HepG2 (cell line): ENCODE measurements around the gene ENKUR. TPM values are rescaled to one million over a fixed set of nuclear protein-coding genes. Genes with fewer than 3 reads are reported as not detected.

Experiments
- AHR ChIP-seq: IDR thresholded peaks from 2 replicates; pipeline ENCODE4 v1.6.1; 2018; ENCODE audit warnings: missing genetic modification reagents, missing compliant biosample characterization
- ARNTL ChIP-seq: sonication (generic); formaldehyde crosslinking; IDR thresholded peaks from 2 replicates; pipeline ENCODE4 v1.4.0; 2020; ENCODE audit warnings: mild to moderate bottlenecking, missing genetic modification reagents
- CBX1 ChIP-seq: IDR thresholded peaks from one replicate; pipeline ENCODE4 v1.6.1; 2016; ENCODE audit warnings: antibody characterized with exemption, low read depth
- FOXK1 ChIP-seq: sonication (generic); formaldehyde crosslinking; IDR thresholded peaks from 2 replicates; pipeline ENCODE4 v1.4.0; 2020; ENCODE audit warnings: low read depth, missing genetic modification reagents, borderline replicate concordance
- GRHL1 ChIP-seq: sonication (generic); formaldehyde crosslinking; conservative IDR thresholded peaks from 2 replicates; pipeline ENCODE4 v1.8.0; 2022; ENCODE audit warnings: missing genetic modification reagents
- IRF2 ChIP-seq: IDR thresholded peaks from 2 replicates; pipeline ENCODE4 v1.6.1; 2018; ENCODE audit warnings: missing genetic modification reagents, missing compliant biosample characterization
- IRX3 ChIP-seq: sonication (generic); formaldehyde crosslinking; IDR thresholded peaks from 2 replicates; pipeline ENCODE4 v1.8.1; 2023; ENCODE audit warnings: mild to moderate bottlenecking, low read depth, missing genetic modification reagents, borderline replicate concordance
- NR2C2 ChIP-seq: sonication (generic); formaldehyde crosslinking; IDR thresholded peaks from 2 replicates; pipeline ENCODE4 v1.4.0; 2020; ENCODE audit warnings: missing genetic modification reagents, mild to moderate bottlenecking, moderate library complexity, borderline replicate concordance
- PCBP1 ChIP-seq: fragments of 200-400 bp; formaldehyde crosslinking; IDR thresholded peaks from 2 replicates; pipeline ENCODE4 v1.6.1; 2017; ENCODE audit warnings: mild to moderate bottlenecking, low read depth, low read length, borderline replicate concordance
- RCOR2 ChIP-seq: IDR thresholded peaks from 2 replicates; pipeline ENCODE4 v1.6.1; 2016; ENCODE audit warnings: missing biosample characterization, missing genetic modification reagents
- RFXAP ChIP-seq: sonication (generic); formaldehyde crosslinking; IDR thresholded peaks from 2 replicates; pipeline ENCODE4 v1.4.0; 2020; ENCODE audit warnings: missing genetic modification reagents, borderline replicate concordance
- SNAPC4 ChIP-seq: sonication (generic); formaldehyde crosslinking; IDR thresholded peaks from 2 replicates; pipeline ENCODE4 v1.4.0; 2020; ENCODE audit warnings: mild to moderate bottlenecking, missing genetic modification reagents
- YEATS4 ChIP-seq: sonication (generic); formaldehyde crosslinking; IDR thresholded peaks from 2 replicates; pipeline ENCODE4 v1.4.0; 2020; ENCODE audit warnings: missing genetic modification reagents, borderline replicate concordance
- ZBTB14 ChIP-seq: sonication (generic); formaldehyde crosslinking; IDR thresholded peaks from 2 replicates; pipeline ENCODE4 v1.4.0; 2020; ENCODE audit warnings: missing genetic modification reagents
- ZBTB46 ChIP-seq: sonication (generic); formaldehyde crosslinking; IDR thresholded peaks from 2 replicates; pipeline ENCODE4 v1.4.0; 2020; ENCODE audit warnings: mild to moderate bottlenecking, missing genetic modification reagents, borderline replicate concordance
- ZNF225 ChIP-seq: sonication (generic); formaldehyde crosslinking; IDR thresholded peaks from 2 replicates; pipeline ENCODE4 v1.4.0; 2020; ENCODE audit warnings: mild to moderate bottlenecking, missing genetic modification reagents
- ZNF432 ChIP-seq: sonication (generic); formaldehyde crosslinking; IDR thresholded peaks from 2 replicates; pipeline ENCODE4 v1.5.0; 2020; ENCODE audit warnings: missing genetic modification reagents, mild to moderate bottlenecking, borderline replicate concordance
- ZNF749 ChIP-seq: sonication (generic); formaldehyde crosslinking; IDR thresholded peaks from 2 replicates; pipeline ENCODE4 v1.8.0; 2022; ENCODE audit warnings: mild to moderate bottlenecking, missing genetic modification reagents, moderate library complexity, borderline replicate concordance
- ZSCAN25 ChIP-seq: sonication (generic); formaldehyde crosslinking; IDR thresholded peaks from 2 replicates; pipeline ENCODE4 v1.8.0; 2022; ENCODE audit warnings: mild to moderate bottlenecking, missing genetic modification reagents
- polyA plus RNA-seq, 8 experiments: library from polyadenylated mRNA; depleted of rRNA in 3 of 8; stranded (reverse) in 7 of 8; unstranded in 1 of 8; fragments of >200 nt; fragmentation: Illumina TruSeq in 4 of 8; extraction: Trizol in 4 of 8; gene quantifications; 2 replicates each; pipeline versions ENCODE4 v1.2.1 to v1.2.3, GENCODE V29; 2011 to 2016; ENCODE audit warnings: low read depth in 4 of 8, missing spikeins in 1 of 8, mixed read lengths in 1 of 8; ENCODE audit not compliant: insufficient read depth in 1 of 8
- total RNA-seq, 5 experiments: library from RNA; depleted of rRNA; stranded (reverse); fragments of >200 nt; fragmentation: Illumina TruSeq; extraction: Trizol; gene quantifications; 2 replicates each; pipeline ENCODE4 v1.2.3, GENCODE V29; 2016; ENCODE audit warnings: low read depth in 1 of 5

Gene ENKUR
- total and polyA plus RNA-seq, 2 of the 13 experiments (the other 11 are each of a cell fraction or from before 2014, with no cell fraction given) = 0.15 TPM

GRCh38 chr10:25016376-25017153 lies 607 bp upstream of the ENKUR start, which contains the start of gene THNSL1 (continued):
- TF ChIP-seq IRX3 (peak; percentile 97), RCOR2 (no peak), SNAPC4 (CRISPR knock-in tag) (no peak), CBX1 (peak; percentile 21), ZBTB46 (CRISPR knock-in tag) (no peak), ZNF749 (CRISPR knock-in tag) (peak; percentile 87; the same call in 1 of the 2 replicates), ZNF225 (0 out of 2 replicates have a peak, but pooled peaks have one; percentile 53), IRF2 (CRISPR knock-in tag) (peak; percentile 80; the same call in 1 of the 2 replicates), ZNF432 (CRISPR knock-in tag) (peak; percentile 70; the same call in 1 of the 2 replicates), NR2C2 (CRISPR knock-in tag) (no peak; the same call in 1 of the 2 replicates), PCBP1 (no peak), YEATS4 (peak; percentile 99), GRHL1 (no peak), ZBTB14 (CRISPR knock-in tag) (peak; percentile 82), ZSCAN25 (peak; percentile 89), RFXAP (CRISPR knock-in tag) (peak; percentile 93), AHR (CRISPR knock-in tag) (peak; percentile 77), ARNTL (CRISPR knock-in tag) (peak; percentile 96), FOXK1 (peak; percentile 69; the same call in 1 of the 2 replicates)
